Kidney (tissue), 14 donors: ENCODE data around the gene TMEM212. TPM values are rescaled to one million over a fixed set of nuclear protein-coding genes. Genes with fewer than 3 reads are reported as not detected.

Source experiments
- DNase-seq, 5 donors: peaks; one replicate each; pipeline ENCODE4 v3.0.0-alpha.2; 2013 to 2020
- FAIRE-seq: peaks from 2 replicates; lab custom pipeline; 2012; peaks lifted over from hg19 to GRCh38; lab: Jason Lieb, UNC
- H3K27ac ChIP-seq, 2 donors: one replicate each; pipeline ENCODE4 v1.7.0; 2013; ENCODE audit warnings: low read depth in 2 of 2, low read length in 2 of 2, inconsistent platforms in 1 of 2
- H3K27me3 ChIP-seq: one replicate; pipeline ENCODE4 v1.7.1; 2013; ENCODE audit warnings: low read length, inconsistent platforms; ENCODE audit not compliant: control insufficient read depth, insufficient read depth
- H3K36me3 ChIP-seq, 3 donors: one replicate each; pipeline versions ENCODE4 v1.7.0 to v1.7.1; 2013; ENCODE audit warnings: low read length in 3 of 3, control low read depth in 1 of 3, inconsistent platforms in 1 of 3; ENCODE audit not compliant: insufficient read depth in 3 of 3, control insufficient read depth in 2 of 3
- H3K4me1 ChIP-seq, 3 donors: one replicate each; pipeline versions ENCODE4 v1.7.0 to v1.7.1; 2013; ENCODE audit warnings: low read length in 3 of 3, inconsistent platforms in 1 of 3, low read depth in 1 of 3; ENCODE audit not compliant: control insufficient read depth in 2 of 3, insufficient read depth in 2 of 3
- H3K4me3 ChIP-seq, 3 donors: one replicate each; pipeline versions ENCODE4 v1.7.0 to v1.8.1; 2013; ENCODE audit warnings: low read length in 3 of 3, control low read depth in 1 of 3, inconsistent platforms in 1 of 3
- H3K9ac ChIP-seq, 3 donors: one replicate each; pipeline versions ENCODE4 v1.7.0 to v1.7.1; 2013; ENCODE audit warnings: low read length in 3 of 3, control low read depth in 1 of 3, inconsistent platforms in 1 of 3
- H3K9me3 ChIP-seq, 3 donors: one replicate each; pipeline versions ENCODE4 v1.7.0 to v1.7.1; 2013; ENCODE audit warnings: low read length in 3 of 3, control low read depth in 1 of 3, inconsistent platforms in 1 of 3; ENCODE audit not compliant: control insufficient read depth in 2 of 3, insufficient read depth in 1 of 3
- intact Hi-C: fragments of 100-400 bp; cut with DNase I; formaldehyde crosslinking; loops from one replicate; pipeline ENCODE4 v1.11.1; 2022
- polyA plus RNA-seq: library from polyadenylated mRNA; stranded (reverse); fragments of 350-450 nt; fragmentation: Illumina TruSeq; extraction: RNeasy Lipid Tissue Mini Kit (QIAGEN cat#74804); gene quantifications from one replicate; pipeline ENCODE4 v1.2.3, GENCODE V29; 2014; ENCODE audit warnings: low read depth, low replicate concordance; ENCODE audit not compliant: insufficient read depth
- total RNA-seq: library from RNA; stranded (reverse); fragmentation: NEBNext Ultra II Directional; extraction: Animal tissue kit (Norgen Biotek cat#: 25700); gene quantifications from one replicate; pipeline ENCODE4 v1.2.1, GENCODE V29; 2021
- TF ChIP-seq, protein P1 (sequence below): IDR thresholded peaks from 3 replicates; pipeline ENCODE4 v1.5.1; 2012; ENCODE audit warnings: mild to moderate bottlenecking, moderate library complexity, borderline replicate concordance; ENCODE audit not compliant: insufficient read depth; ENCODE audit errors: extremely low read depth
- donor health status: control.
- donor health status: control.
- donor health status: control.
- donor health status: control.
- donor health status: control.
- donor health status: DM: yes; HTN: yes; CAD: no.
- donor health status: Normal renal cell carcinoma (clear cell type).

Gene TMEM212
- total and polyA plus RNA-seq, 2 donors from 2014 or later, result not detected

DNA sequence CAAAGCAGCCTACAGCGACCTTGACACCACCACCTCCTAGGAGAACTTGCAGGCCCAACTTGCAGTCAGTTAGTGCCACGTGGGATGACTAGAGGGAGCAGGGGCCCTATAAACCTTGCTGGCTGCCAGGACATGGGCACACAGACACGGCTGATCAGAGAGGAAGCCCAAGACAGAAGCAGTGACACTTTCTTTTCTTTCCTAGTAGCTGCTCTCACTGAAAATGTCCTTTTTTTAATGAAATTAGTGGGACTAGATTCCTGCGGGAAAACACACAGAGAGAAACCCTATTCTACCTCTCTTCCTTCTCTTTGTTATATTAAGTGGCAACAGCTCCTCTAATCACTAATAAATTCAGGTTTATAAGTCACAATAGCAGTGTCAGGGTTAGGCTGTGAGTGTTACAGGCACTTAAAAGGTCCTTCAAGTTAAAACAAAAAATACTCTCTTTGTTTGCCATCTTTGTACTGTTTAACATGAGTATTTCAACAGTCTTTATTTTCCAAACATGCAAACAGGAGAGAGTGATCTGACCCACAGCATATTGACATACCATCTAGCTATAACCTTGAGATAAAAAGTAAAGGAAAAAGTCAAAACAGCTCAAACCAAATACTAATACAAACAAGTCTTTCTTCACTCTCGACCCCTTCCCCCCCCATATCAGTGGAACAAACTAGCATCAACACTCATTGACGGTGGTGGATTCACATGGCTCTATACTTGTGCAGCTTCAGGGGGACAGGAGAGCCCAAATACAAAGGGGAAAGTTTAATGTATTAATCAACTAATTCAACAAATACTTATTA is 2.1 kb upstream of the TMEM212 start:
- no peak for FAIRE-seq
- Histone ChIP-seq H3K9ac (no peak overlapping the region), H3K9me3 (no peaks in the 10 kb centered on the region), H3K4me3 (no peak overlapping the region), H3K4me1 (peaks cover 0 to 3% (median 0%) of the 10 kb centered on the region in 3 donors), H3K27ac (no peak overlapping the region), H3K27me3 (no peaks in the 10 kb centered on the region), H3K36me3 (no peaks in the 10 kb centered on the region)
- TF ChIP-seq, protein P1, sequence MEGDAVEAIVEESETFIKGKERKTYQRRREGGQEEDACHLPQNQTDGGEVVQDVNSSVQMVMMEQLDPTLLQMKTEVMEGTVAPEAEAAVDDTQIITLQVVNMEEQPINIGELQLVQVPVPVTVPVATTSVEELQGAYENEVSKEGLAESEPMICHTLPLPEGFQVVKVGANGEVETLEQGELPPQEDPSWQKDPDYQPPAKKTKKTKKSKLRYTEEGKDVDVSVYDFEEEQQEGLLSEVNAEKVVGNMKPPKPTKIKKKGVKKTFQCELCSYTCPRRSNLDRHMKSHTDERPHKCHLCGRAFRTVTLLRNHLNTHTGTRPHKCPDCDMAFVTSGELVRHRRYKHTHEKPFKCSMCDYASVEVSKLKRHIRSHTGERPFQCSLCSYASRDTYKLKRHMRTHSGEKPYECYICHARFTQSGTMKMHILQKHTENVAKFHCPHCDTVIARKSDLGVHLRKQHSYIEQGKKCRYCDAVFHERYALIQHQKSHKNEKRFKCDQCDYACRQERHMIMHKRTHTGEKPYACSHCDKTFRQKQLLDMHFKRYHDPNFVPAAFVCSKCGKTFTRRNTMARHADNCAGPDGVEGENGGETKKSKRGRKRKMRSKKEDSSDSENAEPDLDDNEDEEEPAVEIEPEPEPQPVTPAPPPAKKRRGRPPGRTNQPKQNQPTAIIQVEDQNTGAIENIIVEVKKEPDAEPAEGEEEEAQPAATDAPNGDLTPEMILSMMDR, result no peak
- intact Hi-C loops, result no loop called here
- peak in 1 of 5 donors; percentile 46 for DNase-seq

DNA sequence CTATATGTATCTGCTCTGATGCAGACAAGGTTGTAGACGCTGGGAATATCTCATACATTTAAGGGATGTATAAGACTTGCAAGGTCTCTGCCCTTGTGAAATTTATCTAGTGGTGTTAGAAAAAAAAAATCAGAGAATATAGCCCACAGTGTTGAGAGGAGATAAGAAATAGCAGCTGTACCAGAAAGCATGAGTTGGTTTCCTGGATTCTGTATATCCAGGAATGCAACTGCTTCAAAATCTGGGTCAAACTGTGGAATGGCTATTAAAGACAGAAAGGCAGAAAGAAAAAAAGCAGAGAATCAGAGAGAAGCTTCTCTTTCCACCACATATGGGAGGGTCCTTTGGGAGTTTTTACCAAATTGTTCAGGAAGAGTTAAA is 1.5 kb upstream of the TMEM212 start:
- Histone ChIP-seq H3K36me3 (no peaks in the 10 kb centered on the region), H3K27ac (no peak overlapping the region), H3K4me3 (no peak overlapping the region), H3K9ac (no peak overlapping the region), H3K27me3 (no peaks in the 10 kb centered on the region), H3K4me1 (peaks cover 0 to 3% (median 0%) of the 10 kb centered on the region in 3 donors), H3K9me3 (no peaks in the 10 kb centered on the region)
- TF ChIP-seq, protein P1, result no peak
- DNase-seq (no peak), FAIRE-seq (no peak)
- intact Hi-C loops, result no loop called here

DNA sequence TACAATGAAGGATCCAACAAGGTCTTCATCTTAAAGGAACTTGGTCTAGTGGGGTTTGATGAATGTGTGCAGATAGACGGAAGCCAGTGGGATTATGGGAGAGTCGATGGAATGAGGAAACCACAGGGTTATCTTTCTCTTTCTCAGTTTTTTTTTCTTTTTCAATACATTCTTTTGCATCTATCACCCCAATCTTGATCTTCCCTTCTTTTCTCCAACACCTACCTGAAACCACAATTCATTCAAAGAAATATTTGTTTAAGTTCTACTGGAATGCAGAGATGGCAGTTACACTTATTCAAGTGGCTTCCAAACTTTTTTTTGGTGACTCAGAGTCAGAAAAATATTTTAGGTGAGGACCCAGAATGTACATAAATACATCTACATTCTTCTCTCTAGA is 1.7 kb downstream of the TMEM212 start:
- H3K9ac ChIP-seq, result no peak overlapping the region
- intact Hi-C loops, result no loop called here
- TF ChIP-seq, protein P1, result no peak
- H3K27ac ChIP-seq, result no peak overlapping the region
- FAIRE-seq, result no peak
- H3K4me3 ChIP-seq, result no peak overlapping the region
- no peaks in the 10 kb centered on the region for H3K36me3 ChIP-seq
- H3K9me3 ChIP-seq, result no peaks in the 10 kb centered on the region
- H3K27me3 ChIP-seq, result no peaks in the 10 kb centered on the region
- no peaks in the 10 kb centered on the region for H3K4me1 ChIP-seq
- no peak for DNase-seq
